ENCODE data around the gene SLC7A11.
"Not testable (repeated sequence)": the region's sequence is repeated elsewhere in the genome, so short reads cannot be mapped to it uniquely, and the experiment has no call there.

Gene SLC7A11

GRCh38 chr4:138241281-138242075 lies 671 bp downstream of the SLC7A11 start:
- no peak for DNase-seq

GRCh38 chr4:138239491-138239890 lies 2.7 kb downstream of the SLC7A11 start:
- no peak for DNase-seq

- no peak for DNase-seq
These were observed 3.4 kb downstream of the SLC7A11 start for GRCh38 chr4:138238521-138239292.

- DNase-seq, result not testable (repeated sequence)
These were observed 5.0 kb downstream of the SLC7A11 start for GRCh38 chr4:138237132-138237531.

GRCh38 chr4:138236037-138236436 lies 6.1 kb downstream of the SLC7A11 start:
- no peak for DNase-seq

- DNase-seq, result no peak
These were observed 6.7 kb downstream of the SLC7A11 start for GRCh38 chr4:138235419-138235952.

GRCh38 chr4:138234248-138234647 lies 7.9 kb downstream of the SLC7A11 start:
- DNase-seq, result no peak

GRCh38 chr4:138233313-138234034 lies 8.7 kb downstream of the SLC7A11 start:
- DNase-seq, result no peak

- no peak for DNase-seq
These were observed 9.8 kb downstream of the SLC7A11 start for GRCh38 chr4:138232364-138232763.

GRCh38 chr4:138230048-138230447 lies 12.1 kb downstream of the SLC7A11 start:
- no peak for DNase-seq

GRCh38 chr4:138229160-138229559 lies 13.0 kb downstream of the SLC7A11 start:
- DNase-seq, result no peak

- DNase-seq, result no peak
These were observed 15.8 kb downstream of the SLC7A11 start for GRCh38 chr4:138226351-138226750.

- DNase-seq, result no peak
These were observed 16.7 kb downstream of the SLC7A11 start for GRCh38 chr4:138225477-138225876.

- DNase-seq, result no peak
These were observed 17.5 kb downstream of the SLC7A11 start for GRCh38 chr4:138224614-138225013.

GRCh38 chr4:138223231-138223910 lies 18.8 kb downstream of the SLC7A11 start:
- no peak for DNase-seq

GRCh38 chr4:138222046-138222445 lies 20.1 kb downstream of the SLC7A11 start:
- DNase-seq, result no peak

- no peak for DNase-seq
These were observed 23.2 kb downstream of the SLC7A11 start for GRCh38 chr4:138218976-138219375.

- DNase-seq, result no peak
These were observed 24.6 kb downstream of the SLC7A11 start for GRCh38 chr4:138217567-138217966.

- no peak for DNase-seq
These were observed 25.8 kb downstream of the SLC7A11 start for GRCh38 chr4:138216272-138216867.

- not testable (repeated sequence) for DNase-seq
These were observed 31.6 kb downstream of the SLC7A11 start for GRCh38 chr4:138210576-138210975.

- DNase-seq, result no peak
These were observed 33.1 kb downstream of the SLC7A11 start for GRCh38 chr4:138209094-138209493.

All from activated CD4-positive, alpha-beta T cell treated with anti-CD3 and anti-CD28 coated beads for 4 hours (primary cell).